HT-29 (cell line): ENCODE results near the gene UBE2I. TPM values are rescaled to one million over a fixed set of nuclear protein-coding genes. Genes with fewer than 3 reads are reported as not detected.

ENCODE experiments used
- DNase-seq: peaks from one replicate; pipeline ENCODE4 v3.0.0-alpha.2; 2015; ENCODE audit warnings: low spot score
- total RNA-seq: library from RNA; depleted of rRNA; stranded (reverse); fragments of >200 nt; shearing (Covaris generic); gene quantifications from 2 replicates; pipeline ENCODE4 v1.2.3, GENCODE V29; 2014

UBE2I gene
- total RNA-seq, 1 experiment from 2014 or later = 116 TPM

DNA sequence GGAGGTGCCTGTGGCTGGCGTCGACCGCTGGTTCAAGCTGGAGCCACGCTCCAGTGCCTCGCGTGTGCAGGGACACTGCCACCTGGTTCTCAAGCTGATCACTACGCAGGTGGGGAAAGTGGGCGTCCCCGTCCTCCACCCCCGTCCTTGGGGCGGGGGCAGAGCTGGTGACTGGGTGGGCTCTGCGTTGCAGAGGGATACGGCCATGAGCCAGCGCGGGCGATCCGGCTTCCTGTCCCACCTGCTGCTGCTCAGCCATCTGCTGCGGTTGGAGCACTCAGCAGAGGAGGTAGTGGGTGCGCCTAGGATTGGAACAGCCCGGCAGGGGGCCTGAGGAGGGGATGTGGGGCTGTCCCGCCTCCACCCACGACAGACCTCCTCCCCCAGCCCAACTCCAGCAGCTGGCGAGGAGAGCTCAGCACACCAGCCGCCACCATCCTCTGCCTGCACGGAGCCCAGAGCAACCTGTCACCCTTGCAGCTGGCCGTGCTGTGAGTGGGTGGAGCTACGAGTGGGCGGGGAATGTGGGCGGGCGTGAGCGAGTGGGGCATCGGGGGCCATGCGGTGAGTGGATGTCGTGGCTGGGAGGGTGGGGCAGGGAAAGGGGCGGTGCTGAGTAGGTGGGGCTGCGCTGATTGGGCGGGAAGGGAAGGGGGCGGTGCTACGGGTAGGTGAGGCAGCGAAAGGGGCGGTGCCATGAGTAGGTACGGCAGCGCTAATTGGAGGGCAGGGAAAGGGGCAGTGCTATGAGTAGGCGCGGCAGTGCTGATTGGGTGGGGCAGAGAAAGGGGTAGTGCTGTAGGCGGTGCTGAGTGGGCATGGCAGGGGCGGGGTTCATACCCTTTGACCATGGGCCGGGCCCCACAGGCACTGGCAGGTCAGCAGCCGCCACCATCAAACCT, 33.3 kb downstream of the UBE2I start:
- peak; percentile 98 for DNase-seq

DNA sequence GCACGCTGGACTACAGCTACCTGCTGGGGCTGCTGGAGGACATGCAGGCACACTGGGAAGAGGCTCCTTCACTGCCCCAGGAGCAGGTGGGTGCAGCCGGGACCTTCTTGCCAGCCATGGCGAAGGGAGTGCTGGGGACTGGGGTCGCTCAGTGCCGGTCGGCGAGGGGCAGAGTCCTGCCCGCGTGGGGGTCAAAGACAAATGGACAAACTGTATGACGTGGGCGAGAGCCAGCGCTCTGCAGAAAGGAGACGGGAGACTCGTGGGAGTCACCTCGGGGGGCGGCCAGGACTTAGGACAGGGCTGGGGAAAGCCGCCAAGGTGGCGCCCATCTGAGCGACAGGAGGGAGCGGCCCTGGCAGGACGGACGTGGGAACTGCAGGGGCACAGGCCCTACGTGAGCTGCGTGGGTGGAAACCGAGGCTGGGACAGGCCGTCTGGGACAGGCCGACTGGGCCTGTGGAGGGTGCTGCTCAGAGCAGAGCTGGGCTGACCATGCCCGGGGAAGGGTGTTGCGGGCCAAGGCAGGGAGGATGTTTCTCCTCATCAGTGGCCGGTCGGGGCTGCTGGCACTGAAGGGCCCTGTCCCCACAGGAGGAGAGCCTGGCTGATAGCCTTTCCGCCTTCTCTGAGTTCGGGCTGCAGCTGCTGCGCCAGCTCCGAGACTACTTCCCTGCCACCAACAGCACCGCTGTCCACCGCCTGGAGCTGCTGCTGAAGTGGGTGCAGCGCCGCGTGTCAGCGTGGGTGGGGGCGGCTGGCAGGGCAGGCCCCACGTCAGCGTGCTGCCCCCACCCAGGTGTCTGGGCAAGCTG, 34.2 kb downstream of the UBE2I start:
- DNase-seq = no peak

DNA sequence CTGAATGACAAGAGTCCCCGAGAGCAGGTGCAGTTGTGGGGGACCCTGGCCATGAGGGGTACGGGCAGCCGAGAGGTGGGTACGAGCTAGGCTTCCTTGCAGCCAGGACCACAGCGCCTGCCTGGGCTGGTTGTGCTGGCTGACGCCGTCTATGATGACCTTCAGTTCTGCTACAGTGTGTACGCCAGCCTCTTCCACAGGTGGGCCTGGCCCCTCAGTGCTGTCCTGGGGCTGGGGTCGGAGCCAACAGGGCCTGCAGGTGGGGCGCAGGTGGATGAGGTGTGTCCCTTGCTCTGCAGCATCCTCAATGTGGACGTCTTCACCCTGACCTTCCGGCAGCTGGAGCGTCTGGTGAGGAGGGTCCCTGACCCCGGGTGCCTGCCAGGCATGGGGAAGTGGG, 35.1 kb downstream of the UBE2I start:
- no peak for DNase-seq

DNA sequence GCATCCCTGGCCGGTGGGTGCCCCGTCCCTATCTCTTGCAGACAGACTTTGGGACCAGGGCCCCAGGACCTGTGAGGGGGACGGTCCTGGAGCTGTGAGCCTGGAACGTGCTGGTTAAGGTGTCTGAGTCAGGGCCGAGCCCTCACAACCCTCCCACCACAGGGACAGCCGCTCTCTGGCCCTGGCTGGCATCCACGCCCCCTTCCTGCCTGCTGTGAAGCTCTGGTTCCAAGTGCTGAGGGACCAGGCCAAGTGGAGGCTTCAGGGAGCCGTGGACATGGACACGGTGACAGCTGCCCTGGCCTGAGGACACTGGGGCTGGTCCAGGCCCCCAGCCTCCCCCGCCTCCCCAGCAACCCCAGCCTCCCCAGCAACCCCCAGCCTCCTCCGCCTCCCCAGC, 35.7 kb downstream of the UBE2I start:
- no peak for DNase-seq

DNA sequence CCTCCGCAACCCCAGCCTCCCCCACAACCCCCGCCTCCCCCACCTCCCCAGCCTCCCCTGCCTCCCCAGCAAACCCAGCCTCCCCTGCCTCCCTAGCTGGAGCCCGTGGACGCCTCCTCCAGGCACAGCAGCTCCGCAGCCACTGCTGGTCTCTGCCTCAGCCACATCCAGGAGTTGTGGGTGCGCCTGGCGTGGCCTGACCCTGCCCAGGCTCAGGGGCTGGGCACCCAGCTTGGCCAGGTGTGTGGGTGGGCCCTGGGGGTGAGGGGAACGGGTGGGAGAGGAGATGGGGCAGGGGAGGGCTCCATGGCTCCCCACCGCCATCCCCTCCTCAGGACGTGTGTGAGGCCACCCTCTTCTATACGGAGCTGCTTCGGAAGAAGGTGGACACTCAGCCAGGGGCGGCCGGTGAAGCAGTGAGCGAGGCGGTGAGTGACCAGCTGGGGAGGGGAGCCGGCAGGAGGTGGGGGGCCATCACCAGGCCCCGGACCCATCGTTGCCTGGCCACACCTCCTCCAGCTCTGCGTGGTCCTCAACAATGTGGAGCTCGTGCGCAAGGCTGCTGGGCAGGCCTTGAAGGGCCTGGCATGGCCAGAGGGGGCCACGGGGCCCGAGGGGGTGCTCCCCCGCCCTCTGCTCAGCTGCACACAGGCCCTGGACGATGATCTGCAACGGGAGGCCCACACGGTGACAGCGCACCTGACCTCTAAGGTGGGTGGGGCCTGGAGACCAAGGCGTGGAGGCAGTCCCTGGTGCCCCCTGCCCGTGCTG, 36.4 kb downstream of the UBE2I start:
- DNase-seq = no peak

DNA sequence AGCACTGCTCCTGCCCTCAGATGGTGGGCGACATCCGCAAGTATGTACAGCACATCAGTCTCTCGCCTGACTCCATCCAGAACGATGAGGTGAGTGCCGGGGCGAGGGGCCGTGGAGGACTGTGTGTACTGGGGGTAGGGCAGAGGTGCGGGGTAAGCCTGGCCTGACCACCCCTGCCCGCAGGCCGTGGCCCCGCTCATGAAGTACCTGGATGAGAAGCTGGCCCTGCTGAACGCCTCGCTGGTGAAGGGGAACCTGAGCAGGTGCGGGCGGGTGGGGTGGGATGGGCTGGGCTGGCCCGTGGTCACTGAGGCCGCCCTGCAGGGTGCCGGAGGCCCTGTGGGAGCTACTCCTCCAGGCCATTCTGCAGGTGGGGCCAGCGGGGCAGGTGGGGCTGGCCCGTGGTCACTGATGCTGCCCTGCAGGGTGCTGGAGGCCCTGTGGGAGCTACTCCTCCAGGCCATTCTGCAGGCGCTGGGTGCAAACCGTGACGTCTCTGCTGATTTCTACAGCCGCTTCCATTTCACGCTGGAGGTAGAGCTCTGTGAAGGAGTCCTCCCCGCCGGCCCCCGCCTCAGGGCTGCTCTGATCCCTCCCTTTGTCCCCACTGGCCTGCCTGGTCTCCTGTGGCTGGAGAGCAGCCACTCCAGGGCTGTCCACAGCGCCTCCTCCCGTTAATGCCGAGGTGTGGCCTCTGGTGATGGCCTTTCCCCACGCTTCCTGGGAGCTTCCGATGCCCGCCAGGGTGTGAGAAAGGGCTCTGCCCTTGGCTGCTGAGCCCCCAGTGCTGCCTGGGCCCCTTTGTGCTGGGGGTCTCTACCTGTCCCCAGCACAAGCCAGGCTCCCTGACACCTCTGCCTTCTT, 37.2 kb downstream of the UBE2I start:
- peak; percentile 39 for DNase-seq

DNA sequence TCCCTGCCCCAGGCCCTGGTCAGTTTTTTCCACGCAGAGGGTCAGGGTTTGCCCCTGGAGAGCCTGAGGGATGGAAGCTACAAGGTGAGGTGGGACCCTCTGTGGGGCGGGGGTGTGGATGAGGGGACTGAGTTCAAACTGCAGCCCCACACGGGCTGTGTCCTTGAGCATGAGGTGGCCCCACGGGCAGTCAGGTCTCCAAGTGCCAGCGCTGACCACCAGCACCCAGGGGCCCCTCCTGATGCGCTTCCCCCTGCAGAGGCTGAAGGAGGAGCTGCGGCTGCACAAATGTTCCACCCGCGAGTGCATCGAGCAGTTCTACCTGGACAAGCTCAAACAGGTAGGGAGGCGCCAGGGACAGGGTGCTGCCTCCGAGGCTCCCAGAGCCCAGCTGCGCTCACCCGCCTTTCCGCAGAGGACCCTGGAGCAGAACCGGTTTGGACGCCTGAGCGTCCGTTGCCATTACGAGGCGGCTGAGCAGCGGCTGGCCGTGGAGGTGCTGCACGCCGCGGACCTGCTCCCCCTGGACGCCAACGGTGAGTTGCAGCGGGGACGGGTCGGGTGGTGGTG, 37.9 kb downstream of the UBE2I start:
- no peak for DNase-seq

DNA sequence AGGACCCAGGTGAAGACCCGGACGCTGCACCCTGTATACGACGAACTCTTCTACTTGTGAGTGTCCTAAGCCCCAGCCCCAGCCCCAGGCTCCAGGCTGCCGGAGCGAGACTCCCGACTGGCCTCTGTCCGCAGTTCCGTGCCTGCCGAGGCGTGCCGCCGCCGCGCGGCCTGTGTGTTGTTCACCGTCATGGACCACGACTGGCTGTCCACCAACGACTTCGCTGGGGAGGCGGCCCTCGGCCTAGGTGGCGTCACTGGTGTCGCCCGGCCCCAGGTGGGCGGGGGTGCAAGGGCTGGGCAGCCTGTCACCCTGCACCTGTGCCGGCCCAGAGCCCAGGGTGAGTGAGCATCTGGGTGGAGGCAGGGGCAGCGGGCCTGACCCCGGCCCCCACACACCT, 38.5 kb downstream of the UBE2I start:
- no peak for DNase-seq

DNA sequence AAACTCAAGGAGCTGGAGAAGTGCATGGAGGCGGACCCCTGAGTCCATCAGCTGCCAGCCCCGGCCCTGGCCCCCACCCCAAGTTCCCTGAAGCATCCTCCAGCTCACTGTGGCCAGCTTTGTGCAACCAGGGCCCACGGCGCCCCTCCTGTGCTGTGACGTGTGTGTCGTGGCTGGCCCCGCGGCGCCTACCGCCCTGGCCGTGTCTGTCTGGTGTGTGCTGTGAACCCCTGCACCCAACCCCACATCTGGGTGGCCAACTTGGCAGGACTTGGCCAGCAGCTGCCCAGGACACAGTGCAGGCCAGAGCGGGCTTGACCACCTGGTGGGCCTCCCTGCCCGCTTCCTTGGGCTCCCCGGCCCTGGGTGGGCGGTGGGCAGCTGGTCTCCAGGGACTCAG, 39.0 kb downstream of the UBE2I start:
- no peak for DNase-seq

DNA sequence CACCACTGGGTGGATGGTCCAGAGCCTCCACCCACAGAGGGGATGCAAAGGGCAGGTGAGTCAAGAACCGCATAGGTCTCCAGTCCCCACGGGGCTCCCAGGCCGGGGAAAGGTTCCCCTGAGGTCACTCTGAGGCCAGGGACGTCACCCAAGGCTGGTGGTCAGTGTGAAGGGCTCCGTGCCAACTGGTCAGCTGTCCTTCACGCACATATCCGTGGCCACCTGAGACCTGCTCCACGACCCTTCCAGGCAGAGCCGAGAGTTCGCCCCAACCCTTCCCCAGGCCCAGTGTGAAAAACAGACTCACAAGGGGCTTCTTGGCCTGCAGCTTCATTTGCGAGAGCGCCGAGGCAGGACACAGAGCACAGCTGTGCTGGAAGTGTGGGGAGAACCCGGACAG, 39.5 kb downstream of the UBE2I start:
- DNase-seq = no peak

DNA sequence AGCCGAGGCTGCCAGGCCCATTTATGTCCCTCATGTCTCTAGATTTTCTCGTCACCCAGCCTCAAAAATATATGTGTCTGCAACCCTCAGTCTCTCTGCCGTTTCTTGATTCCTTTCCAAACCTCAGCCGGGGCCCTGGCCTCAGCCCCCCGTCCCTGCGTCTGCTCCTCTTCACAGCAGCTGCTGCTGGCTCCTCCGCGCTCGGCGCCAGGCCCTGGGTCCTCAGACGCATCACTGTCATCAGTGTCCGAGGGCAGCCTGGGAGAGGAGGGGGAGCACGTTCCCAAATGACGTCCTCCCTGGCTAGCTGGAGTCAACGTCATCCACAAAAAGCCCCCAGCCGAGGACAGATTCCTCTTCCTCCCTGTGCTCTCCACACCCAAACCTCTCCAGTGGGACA, 39.9 kb downstream of the UBE2I start:
- DNase-seq = no peak

DNA sequence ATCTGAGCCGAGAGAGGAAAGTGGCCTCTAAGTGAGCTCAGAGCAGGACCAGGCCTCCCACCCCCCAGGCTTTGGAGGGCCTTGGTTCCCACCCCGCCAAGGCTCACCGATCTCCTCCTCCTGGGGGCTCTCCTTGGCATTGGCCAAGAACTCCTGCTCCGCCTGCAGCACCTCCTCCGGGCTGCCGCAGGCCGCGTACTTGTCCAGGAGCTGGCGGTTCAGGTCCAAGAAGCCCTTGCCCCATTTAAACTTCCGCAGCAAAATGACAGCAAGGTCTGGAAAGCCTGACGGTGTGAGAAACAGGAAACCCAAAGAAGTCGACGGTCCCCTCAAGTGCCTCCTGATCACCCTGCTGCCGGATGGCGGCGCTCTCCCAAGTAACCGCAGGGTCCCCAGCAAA, 40.5 kb downstream of the UBE2I start:
- DNase-seq = no peak

DNA sequence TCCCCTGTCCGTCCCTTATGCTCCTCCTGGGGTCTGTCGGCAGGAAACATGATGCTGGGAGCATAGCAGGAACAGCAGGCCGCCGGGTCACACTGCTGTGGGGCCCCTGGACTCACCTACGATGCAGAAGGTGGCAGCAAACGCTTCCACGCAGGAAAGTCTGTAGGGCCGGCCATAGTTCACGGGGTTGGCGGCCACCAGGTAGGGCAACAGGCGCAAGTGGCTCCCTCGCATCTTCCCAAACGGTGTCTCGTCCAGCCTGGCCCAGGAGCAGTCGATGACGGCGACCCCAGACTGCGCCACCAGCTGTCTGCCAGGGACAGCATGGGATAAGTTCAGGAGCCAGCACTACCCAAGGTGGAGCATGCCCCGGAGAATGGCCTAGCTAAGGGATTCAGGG, 41.3 kb downstream of the UBE2I start:
- DNase-seq = no peak

DNA sequence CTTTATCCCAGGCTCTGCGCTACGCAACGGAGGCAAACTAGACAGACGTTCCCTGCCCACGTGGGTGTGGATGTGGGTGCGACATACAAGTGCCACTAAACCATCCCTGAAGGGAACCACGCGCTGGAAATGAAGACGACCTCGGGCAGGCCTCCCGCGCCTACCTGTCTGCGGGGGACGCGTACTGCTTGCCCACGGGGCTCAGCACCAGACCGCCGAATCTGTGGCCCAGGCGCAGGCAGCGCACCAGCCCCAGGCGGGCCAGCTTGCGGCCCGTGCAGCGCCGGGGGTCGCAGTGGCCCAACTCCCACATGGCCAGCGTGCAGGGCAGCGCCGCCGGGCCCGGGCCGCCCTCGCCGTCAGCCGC, 41.8 kb downstream of the UBE2I start:
- no peak for DNase-seq

DNA sequence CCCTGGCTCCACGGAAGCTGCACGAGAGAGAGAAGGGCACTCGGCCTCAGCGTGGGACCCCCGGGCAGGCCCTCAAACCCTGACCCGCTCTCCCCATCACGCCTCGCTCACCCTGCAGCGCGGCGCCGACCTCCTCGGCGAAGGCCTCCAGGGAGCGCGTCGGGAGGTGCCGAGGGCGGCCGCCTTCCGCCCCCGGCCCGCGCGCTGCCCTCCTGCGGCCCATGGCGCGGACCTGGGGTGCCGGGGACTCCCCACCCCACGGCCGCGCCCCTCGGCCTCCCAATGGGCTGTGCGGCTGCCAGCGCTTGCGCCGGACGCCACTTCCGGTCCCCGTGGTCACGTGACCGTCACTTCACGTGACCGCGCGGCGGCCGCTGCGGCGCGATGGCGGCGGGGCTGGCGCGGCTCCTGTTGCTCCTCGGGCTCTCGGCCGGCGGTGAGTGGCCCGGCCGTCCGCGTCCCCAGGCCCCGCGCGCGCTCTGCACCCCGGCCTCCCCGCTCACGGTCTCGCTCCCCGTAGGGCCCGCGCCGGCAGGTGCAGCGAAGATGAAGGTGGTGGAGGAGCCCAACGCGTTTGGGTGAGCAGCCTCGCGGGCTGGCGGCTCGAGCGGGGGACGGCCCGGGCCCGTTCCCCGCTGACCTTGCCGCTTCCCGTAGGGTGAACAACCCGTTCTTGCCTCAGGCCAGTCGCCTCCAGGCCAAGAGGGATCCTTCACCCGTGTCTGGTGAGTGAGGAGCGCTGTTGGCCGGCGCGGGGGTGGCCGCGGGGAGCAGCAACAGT, 42.3 kb downstream of the UBE2I start, which contains the start of the genes GNPTG and TSR3:
Gene GNPTG, plus strand, starts transcription at position 350 of the 781 bp plus-strand sequence. Its CDS starts 35 bp downstream, at position 385.
Gene TSR3, minus strand, starts transcription at position 297 of the 781 bp plus-strand sequence. Its CDS starts 74 bp downstream, at position 223.
- peak; percentile 84 for DNase-seq

DNA sequence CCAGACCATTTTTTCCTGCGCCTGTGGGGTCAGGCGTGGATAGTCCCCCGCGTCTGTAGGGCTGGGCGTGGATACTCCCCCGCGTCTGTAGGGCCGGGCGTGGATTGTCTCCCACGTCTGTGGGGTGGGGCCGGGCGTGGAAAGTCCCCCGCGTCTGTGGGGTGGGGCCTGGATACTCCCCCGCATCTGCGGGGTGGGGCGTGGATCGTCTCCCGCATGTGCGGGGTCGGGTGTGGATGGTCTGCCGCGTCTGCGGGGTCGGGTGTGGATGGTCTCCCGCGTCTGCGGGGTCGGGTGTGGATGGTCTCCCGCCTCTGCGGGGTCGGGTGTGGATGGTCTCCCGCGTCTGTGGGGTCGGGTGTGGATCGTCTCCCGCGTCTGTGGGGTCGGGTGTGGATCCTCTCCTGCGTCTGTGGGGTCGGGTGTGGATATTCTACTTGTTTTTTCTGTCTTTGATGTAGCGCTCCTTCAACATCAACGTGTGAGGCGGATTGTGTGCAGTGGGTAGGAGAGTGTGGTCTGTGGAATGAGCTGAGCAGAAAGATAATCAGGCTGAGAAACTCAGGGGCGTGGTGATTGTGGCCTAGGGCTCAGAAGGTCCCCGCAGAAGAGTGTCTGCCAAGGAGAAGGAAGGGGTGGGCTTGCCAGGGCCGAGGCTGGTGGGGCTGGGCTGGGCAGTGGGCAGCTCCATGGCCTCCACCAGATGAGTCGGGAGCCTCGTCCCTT, 45.5 kb downstream of the UBE2I start:
- DNase-seq = no peak

DNA sequence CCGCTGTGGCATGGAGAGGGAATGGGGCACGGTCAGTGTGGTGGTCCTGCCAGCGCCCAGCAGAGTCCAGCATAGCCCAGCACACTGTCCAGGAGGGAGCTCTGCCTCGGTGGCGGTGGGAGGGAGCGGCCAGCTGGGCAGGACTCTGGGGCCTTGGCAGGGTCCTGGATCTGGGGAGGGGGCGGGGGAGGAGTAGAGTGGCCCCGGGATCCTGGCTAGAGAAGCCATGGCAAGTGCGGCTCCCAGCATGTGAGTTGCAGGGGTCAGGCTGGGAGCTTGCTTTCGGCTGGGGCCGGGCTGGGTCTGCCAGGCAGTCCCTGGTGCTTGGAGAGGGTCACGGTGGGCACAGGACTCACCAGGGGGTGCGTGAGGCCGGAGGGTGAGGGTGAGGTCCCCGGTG, 46.2 kb downstream of the UBE2I start:
- no peak for DNase-seq

DNA sequence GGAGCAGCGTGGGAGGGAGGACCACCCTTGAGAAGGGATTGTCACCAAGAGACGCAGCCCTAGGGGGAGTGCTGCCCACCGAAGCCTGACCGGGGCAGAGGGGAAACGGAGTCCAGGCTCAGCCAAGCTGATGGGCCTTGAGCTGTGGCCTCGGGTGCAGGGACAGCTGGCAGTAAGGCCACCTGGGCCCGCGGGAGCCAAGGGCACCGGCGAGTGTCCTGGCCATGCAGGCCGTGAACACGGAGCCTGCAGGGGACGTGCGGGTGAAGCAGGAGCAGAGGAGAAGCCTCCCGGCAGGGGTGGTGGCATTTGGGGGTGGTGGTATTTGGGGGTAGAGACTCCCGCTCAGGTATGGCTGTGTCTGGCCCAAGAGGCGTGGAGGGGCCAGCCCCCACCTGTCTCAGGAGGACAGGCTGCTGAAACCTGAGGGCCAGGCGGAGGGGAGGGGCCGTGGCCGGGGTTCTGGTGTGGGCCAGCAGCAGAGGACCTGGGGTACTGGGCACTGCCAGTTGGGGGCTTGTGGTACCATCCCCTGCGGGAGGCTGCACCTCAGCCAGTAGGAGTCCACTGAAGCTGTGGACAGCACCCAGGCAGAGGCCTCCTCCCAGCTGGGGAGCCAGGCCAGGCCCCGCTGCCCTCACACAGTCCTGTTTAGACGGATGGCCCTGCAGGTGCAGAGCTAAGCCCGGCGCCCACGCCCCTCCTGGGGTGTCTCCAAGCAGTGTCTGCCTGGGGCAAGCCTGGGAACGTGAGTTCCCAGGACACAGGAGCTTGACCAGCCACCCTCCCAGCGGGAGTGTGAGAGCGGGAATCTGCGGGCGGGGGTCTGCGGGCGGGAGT, 46.8 kb downstream of the UBE2I start:
- DNase-seq = no peak
